Mesenchymal stem cell (in vitro differentiated cells and primary cell): ENCODE measurements around the gene ARRB1.

Experiments
- DNase-seq: peaks from one replicate; pipeline ENCODE4 v3.0.0-alpha.2; 2013
- H2AFZ ChIP-seq: one replicate; pipeline ENCODE4 v1.6.1; 2013; ENCODE audit warnings: low read depth, mild to moderate bottlenecking, control low read depth, inconsistent platforms, low read length, moderate library complexity
- H2AK5ac ChIP-seq: 2 replicates; pipeline ENCODE4 v1.6.1; 2013; ENCODE audit warnings: low read length, moderate library complexity, mild to moderate bottlenecking, inconsistent platforms; ENCODE audit not compliant: severe bottlenecking
- H2BK120ac ChIP-seq: one replicate; pipeline ENCODE4 v1.6.1; 2013; ENCODE audit warnings: low read depth, mild to moderate bottlenecking, inconsistent platforms, low read length, moderate library complexity
- H2BK12ac ChIP-seq, 2 experiments: one replicate each; pipeline ENCODE4 v1.6.1; 2013; ENCODE audit warnings: inconsistent platforms in 2 of 2, low read length in 2 of 2, mild to moderate bottlenecking in 2 of 2, moderate library complexity in 2 of 2, control low read depth in 1 of 2
- H2BK15ac ChIP-seq: one replicate; pipeline ENCODE4 v1.6.1; 2013; ENCODE audit warnings: mild to moderate bottlenecking, low read depth, inconsistent platforms; ENCODE audit not compliant: poor library complexity, severe bottlenecking
- H2BK5ac ChIP-seq: 2 replicates; pipeline ENCODE4 v1.6.1; 2013; ENCODE audit warnings: low read depth, mild to moderate bottlenecking, low read length, control low read depth, inconsistent platforms; ENCODE audit not compliant: poor library complexity, severe bottlenecking
- H3K14ac ChIP-seq, 2 experiments: one replicate each; pipeline ENCODE4 v1.6.1; 2013; ENCODE audit warnings: inconsistent platforms in 2 of 2, low read length in 2 of 2, control low read depth in 1 of 2, mild to moderate bottlenecking in 1 of 2, moderate library complexity in 1 of 2
- H3K18ac ChIP-seq, 2 experiments: one replicate each; pipeline ENCODE4 v1.6.1; 2013; ENCODE audit warnings: inconsistent platforms in 2 of 2, low read length in 2 of 2, control low read depth in 1 of 2, low read depth in 1 of 2, mild to moderate bottlenecking in 1 of 2
- H3K23ac ChIP-seq, 2 experiments: one replicate each; pipeline ENCODE4 v1.6.1; 2013; ENCODE audit warnings: inconsistent platforms in 2 of 2, low read length in 2 of 2, mild to moderate bottlenecking in 2 of 2, moderate library complexity in 2 of 2, control low read depth in 1 of 2
- H3K27ac ChIP-seq: 2 replicates; pipeline ENCODE4 v1.5.1; 2013; ENCODE audit warnings: mild to moderate bottlenecking, moderate library complexity, low read length, control low read depth, inconsistent platforms; ENCODE audit not compliant: poor library complexity, severe bottlenecking
- H3K27me3 ChIP-seq, 2 experiments: 2 replicates each; pipeline versions ENCODE4 v1.6.1 to v1.7.0; 2013; ENCODE audit warnings: low read length in 2 of 2, mild to moderate bottlenecking in 2 of 2, moderate library complexity in 2 of 2, control low read depth in 1 of 2, inconsistent platforms in 1 of 2; ENCODE audit not compliant: control insufficient read depth in 1 of 2, insufficient read depth in 1 of 2
- H3K36me3 ChIP-seq, 2 experiments: 2 replicates each; pipeline versions ENCODE4 v1.6.1 to v1.7.0; 2013; ENCODE audit warnings: low read length in 2 of 2, control low read depth in 1 of 2, inconsistent platforms in 1 of 2, low read depth in 1 of 2, mild to moderate bottlenecking in 1 of 2; ENCODE audit not compliant: insufficient read depth in 2 of 2, control insufficient read depth in 1 of 2
- H3K4ac ChIP-seq, 2 experiments: one replicate each; pipeline ENCODE4 v1.6.1; 2013; ENCODE audit warnings: inconsistent platforms in 2 of 2, low read length in 2 of 2, mild to moderate bottlenecking in 2 of 2, moderate library complexity in 2 of 2, control low read depth in 1 of 2, low read depth in 1 of 2
- H3K4me1 ChIP-seq: 2 replicates; pipeline ENCODE4 v1.6.1; 2013; ENCODE audit warnings: low read depth, low read length, control low read depth; ENCODE audit not compliant: control insufficient read depth, insufficient read depth
- H3K4me2 ChIP-seq: 2 replicates; pipeline ENCODE4 v1.6.1; 2013; ENCODE audit warnings: low read length, mild to moderate bottlenecking, inconsistent platforms; ENCODE audit not compliant: poor library complexity, severe bottlenecking
- H3K4me3 ChIP-seq, 2 experiments: 2 replicates each; pipeline versions ENCODE4 v1.5.1 to v1.7.0; 2013; ENCODE audit warnings: low read length in 2 of 2, mild to moderate bottlenecking in 2 of 2, control low read depth in 1 of 2, low read depth in 1 of 2; ENCODE audit not compliant: insufficient read depth in 1 of 2
- H3K79me1 ChIP-seq: replicated peaks from 2 replicates; pipeline ENCODE4 v1.6.1; 2013; ENCODE audit warnings: mild to moderate bottlenecking, control low read depth, low read length, inconsistent platforms; ENCODE audit not compliant: poor library complexity, severe bottlenecking
- H3K9ac ChIP-seq: 2 replicates; pipeline ENCODE4 v1.7.0; 2013; ENCODE audit warnings: mild to moderate bottlenecking, low read length, moderate library complexity
- H3K9me3 ChIP-seq: 2 replicates; pipeline ENCODE4 v1.7.0; 2013; ENCODE audit warnings: mild to moderate bottlenecking, low read length; ENCODE audit not compliant: control insufficient read depth
- H4K8ac ChIP-seq: one replicate; pipeline ENCODE4 v1.6.1; 2013; ENCODE audit warnings: inconsistent platforms, mild to moderate bottlenecking, low read length, moderate library complexity
- H4K91ac ChIP-seq: one replicate; pipeline ENCODE4 v1.6.1; 2013; ENCODE audit warnings: mild to moderate bottlenecking, low read length, inconsistent platforms
- WGBS: methylation state at CpG from one replicate; pipeline ENCODE4 v1.1.7; 2013; ENCODE audit warnings: mixed read lengths; 5-methylcytosine and 5-hydroxymethylcytosine counted together

The ARRB1 gene

DNA sequence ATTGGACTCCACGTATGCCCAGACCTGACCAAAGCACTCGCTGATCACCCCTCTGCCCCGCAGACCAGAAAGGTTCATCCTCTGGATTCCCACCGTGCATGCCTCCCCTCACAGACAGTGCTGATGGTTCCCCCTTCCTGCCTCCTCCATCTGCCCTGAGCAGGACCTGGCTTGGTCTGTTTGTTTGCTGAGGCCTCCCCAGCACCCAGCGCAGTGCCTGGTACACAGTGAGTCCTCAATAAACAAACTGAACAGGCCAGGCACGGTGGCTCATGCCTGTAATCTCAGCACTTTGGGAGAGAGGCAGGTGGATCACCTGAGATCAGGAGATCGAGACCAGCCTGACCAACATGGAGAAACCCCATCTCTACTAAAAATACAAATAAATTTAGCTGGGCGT, 24.2 kb upstream of the ARRB1 start:
- no peak overlapping the region for H3K4me2 ChIP-seq
- H3K4me1 ChIP-seq, result peaks cover 8% of the 10 kb centered on the region
- H3K27me3 ChIP-seq, result no peaks in the 10 kb centered on the region
- peak overlapping the region in 1 of 2 experiments; percentile 77 for H2BK12ac ChIP-seq
- no peaks in the 10 kb centered on the region for H3K79me1 ChIP-seq
- DNase-seq, result no peak
- H3K23ac ChIP-seq, result no peak overlapping the region
- no peak overlapping the region for H2BK15ac ChIP-seq
- no peak overlapping the region for H2BK5ac ChIP-seq
- 82% methylated on average over 8 of the region's 8 CpGs for WGBS
- peak overlapping the region in 1 of 2 experiments; percentile 26 for H3K4ac ChIP-seq
- H3K36me3 ChIP-seq, result no peaks in the 10 kb centered on the region
- H4K8ac ChIP-seq, result no peak overlapping the region
- H3K14ac ChIP-seq, result peak overlapping the region in 1 of 2 experiments; percentile 65
- H3K4me3 ChIP-seq, result no peak overlapping the region
- no peak overlapping the region for H2AK5ac ChIP-seq
- no peak overlapping the region for H3K27ac ChIP-seq
- no peak overlapping the region for H2AFZ ChIP-seq
- H3K9ac ChIP-seq, result no peak overlapping the region
- H3K18ac ChIP-seq, result no peak overlapping the region
- H3K9me3 ChIP-seq, result no peaks in the 10 kb centered on the region
- no peak overlapping the region for H4K91ac ChIP-seq
- no peak overlapping the region for H2BK120ac ChIP-seq

DNA sequence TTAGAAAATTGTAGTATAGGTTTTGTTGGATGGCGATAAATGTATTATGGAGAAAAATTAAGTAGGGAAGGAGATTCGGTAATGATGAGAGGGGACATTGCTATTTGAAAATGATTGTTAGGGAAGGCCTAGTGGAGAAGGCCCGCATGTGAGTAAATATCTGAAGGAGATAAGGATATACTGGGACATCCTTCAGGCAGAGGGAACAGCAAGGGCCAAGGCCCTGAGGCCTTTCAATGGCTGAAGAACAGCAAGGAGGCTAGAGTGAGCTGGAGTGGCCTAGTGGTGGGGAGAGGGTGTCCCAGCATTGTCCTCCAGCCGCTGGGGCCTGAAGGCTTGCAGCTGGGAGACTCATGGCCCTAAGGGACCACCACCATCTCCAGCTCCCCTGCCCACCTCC, 23.2 kb upstream of the ARRB1 start:
- Histone ChIP-seq H3K79me1 (no peaks in the 10 kb centered on the region), H4K91ac (no peak overlapping the region), H2BK15ac (no peak overlapping the region), H3K9ac (no peak overlapping the region), H4K8ac (no peak overlapping the region), H3K4ac (peak overlapping the region in 1 of 2 experiments; percentile 49), H2BK5ac (no peak overlapping the region), H3K4me3 (no peak overlapping the region), H3K27me3 (no peaks in the 10 kb centered on the region), H3K27ac (no peak overlapping the region), H2BK12ac (peak overlapping the region in 1 of 2 experiments; percentile 15), H2AFZ (no peak overlapping the region), H3K36me3 (no peaks in the 10 kb centered on the region), H2BK120ac (no peak overlapping the region), H3K9me3 (peaks cover 2% of the 10 kb centered on the region), H3K18ac (peak overlapping the region in 1 of 2 experiments; percentile 48), H2AK5ac (no peak overlapping the region), H3K14ac (no peak overlapping the region), H3K23ac (no peak overlapping the region), H3K4me2 (no peak overlapping the region), H3K4me1 (peaks cover 7% of the 10 kb centered on the region)
- DNase-seq, result no peak
- 100% methylated on average over 4 of the region's 4 CpGs for WGBS

DNA sequence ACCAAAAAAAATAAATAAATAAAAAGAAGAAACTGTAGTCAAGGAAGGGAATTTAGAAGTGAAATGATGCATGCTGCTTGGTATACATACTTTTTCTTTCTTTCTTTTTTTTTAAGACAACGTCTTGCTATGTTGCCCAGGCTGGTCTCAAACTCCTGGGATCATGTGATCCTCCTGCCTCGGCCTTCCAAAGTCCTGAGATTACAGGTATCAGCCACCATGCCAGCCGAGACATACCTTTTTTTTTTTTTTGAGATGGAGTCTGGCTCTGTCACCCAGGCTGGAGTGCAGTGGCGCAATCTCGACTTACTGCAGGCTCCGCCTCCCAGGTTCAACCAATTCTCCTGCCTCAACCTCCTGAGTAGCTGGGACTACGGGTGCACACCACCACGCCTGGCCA, 21.7 kb upstream of the ARRB1 start:
- Histone ChIP-seq H2BK15ac (no peak overlapping the region), H3K23ac (no peak overlapping the region), H2BK5ac (no peak overlapping the region), H3K9ac (no peak overlapping the region), H3K79me1 (no peaks in the 10 kb centered on the region), H3K4ac (no peak overlapping the region), H4K91ac (no peak overlapping the region), H3K4me1 (peaks cover 1% of the 10 kb centered on the region), H2BK12ac (no peak overlapping the region), H3K14ac (no peak overlapping the region), H2BK120ac (no peak overlapping the region), H3K18ac (no peak overlapping the region), H3K4me2 (no peak overlapping the region), H3K9me3 (peaks cover 11% of the 10 kb centered on the region), H2AFZ (no peak overlapping the region), H2AK5ac (no peak overlapping the region), H3K27ac (no peak overlapping the region), H3K36me3 (no peaks in the 10 kb centered on the region), H3K4me3 (no peak overlapping the region), H3K27me3 (no peaks in the 10 kb centered on the region), H4K8ac (no peak overlapping the region)
- DNase-seq, result no peak
- WGBS, result 90% methylated on average over 5 of the region's 8 CpGs

DNA sequence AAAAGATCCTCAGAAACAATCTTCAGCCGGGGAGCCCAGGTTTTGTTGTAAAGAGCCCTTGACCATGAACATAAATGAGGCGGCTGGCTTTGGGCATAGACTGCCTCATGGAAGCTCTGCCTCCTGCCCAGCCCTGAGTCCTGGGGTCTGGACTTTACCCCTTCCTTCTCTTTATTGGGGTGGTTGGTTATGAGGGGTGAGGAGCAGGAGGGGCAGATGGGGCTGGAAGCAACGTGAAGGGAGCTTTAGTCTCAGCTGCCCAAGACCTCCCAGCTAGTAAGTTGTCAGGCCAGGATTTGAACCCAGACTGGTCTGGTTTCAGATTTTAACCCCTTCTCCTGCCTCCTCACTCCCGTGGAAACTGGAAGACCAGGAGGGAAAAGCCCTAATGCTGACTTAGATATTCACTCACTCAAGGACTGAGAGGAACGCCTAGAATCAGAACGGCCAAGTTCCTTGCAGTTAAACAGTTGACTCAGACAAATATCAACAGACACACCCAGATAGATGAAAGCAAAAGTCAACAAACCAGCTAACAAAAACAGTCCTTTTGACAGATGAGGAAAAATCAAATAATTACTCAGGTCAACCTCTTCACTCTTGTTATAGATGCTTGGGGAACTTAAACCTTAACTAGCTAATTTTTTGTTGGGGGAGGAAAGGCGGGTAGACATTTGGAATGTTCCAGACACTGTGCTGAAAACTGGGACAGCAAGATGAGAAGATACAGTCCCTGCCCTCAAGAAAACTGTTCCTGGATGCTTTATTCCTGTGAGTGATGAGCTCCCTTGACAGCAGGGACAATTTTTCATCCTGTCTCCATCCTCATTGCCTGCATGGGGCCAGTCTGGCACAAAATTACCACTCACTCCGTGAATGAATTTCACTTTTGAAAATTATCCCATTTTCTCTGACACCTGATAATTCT, 20.8 kb upstream of the ARRB1 start:
- Histone ChIP-seq H3K4ac (no peak overlapping the region), H3K18ac (peak overlapping the region; percentile 41 to 78), H2BK12ac (peak overlapping the region; percentile 71 to 76), H2AK5ac (no peak overlapping the region), H3K23ac (no peak overlapping the region), H2BK15ac (peak overlapping the region; percentile 39), H3K36me3 (no peaks in the 10 kb centered on the region), H3K79me1 (no peaks in the 10 kb centered on the region), H3K27me3 (no peaks in the 10 kb centered on the region), H3K9ac (no peak overlapping the region), H2BK120ac (peak overlapping the region; percentile 45), H2AFZ (peak overlapping the region; percentile 53), H3K14ac (no peak overlapping the region), H3K4me1 (peaks cover under 1% of the 10 kb centered on the region), H3K4me3 (no peak overlapping the region), H4K91ac (no peak overlapping the region), H3K9me3 (peaks cover 11% of the 10 kb centered on the region), H4K8ac (peak overlapping the region; percentile 52), H3K4me2 (no peak overlapping the region), H2BK5ac (no peak overlapping the region), H3K27ac (no peak overlapping the region)
- DNase-seq, result peak; percentile 70
- 40% methylated on average over 7 of the region's 8 CpGs for WGBS
